OCI-LY3 (cell line): ENCODE results near the gene ARHGEF10L.

Source experiments
- H2AFZ ChIP-seq: fragments of 200-600, 300-600 bp; shearing (Covaris generic); 2 replicates; pipeline ENCODE4 v1.6.0; 2014; ENCODE audit warnings: antibody characterized with exemption, low read depth, low read length
- H3K27ac ChIP-seq: fragments of 200-600, 300-600 bp; sonication (generic); 2 replicates; pipeline ENCODE4 v1.5.1; 2014; ENCODE audit warnings: mild to moderate bottlenecking, low read length, moderate library complexity, mixed read lengths
- H3K27me3 ChIP-seq: fragments of 200-600, 300-600 bp; sonication (generic); 2 replicates; pipeline ENCODE4 v1.6.1; 2014; ENCODE audit warnings: low read depth, low read length, mixed read lengths
- H3K36me3 ChIP-seq: fragments of 200-600, 300-600 bp; sonication (generic); replicated peaks from 2 replicates; pipeline ENCODE3; 2014; ENCODE audit warnings: low read depth, low read length, mixed read lengths
- H3K4me1 ChIP-seq: fragments of 300-600, 200-600 bp; sonication (generic); 2 replicates; pipeline ENCODE4 v1.6.1; 2014; ENCODE audit warnings: low read length, mixed read lengths
- H3K4me2 ChIP-seq: fragments of 200-600, 300-600 bp; sonication (generic); 2 replicates; pipeline ENCODE4 v1.6.1; 2014; ENCODE audit warnings: low read length, mixed read lengths
- H3K4me3 ChIP-seq: fragments of 300-600, 200-600 bp; sonication (generic); 2 replicates; pipeline ENCODE4 v1.5.1; 2014; ENCODE audit warnings: antibody characterized with exemption, mild to moderate bottlenecking, low read length, moderate library complexity
- H3K79me2 ChIP-seq: fragments of 300-600, 200-600 bp; shearing (Covaris generic); 2 replicates; pipeline ENCODE4 v1.6.1; 2014; ENCODE audit warnings: mild to moderate bottlenecking, low read length, mixed read lengths
- H3K9ac ChIP-seq: fragments of 300-600, 200-600 bp; shearing (Covaris generic); 2 replicates; pipeline ENCODE4 v1.6.0; 2014; ENCODE audit warnings: mild to moderate bottlenecking, low read length, moderate library complexity
- H3K9me3 ChIP-seq: fragments of 200-600, 300-600 bp; shearing (Covaris generic); 2 replicates; pipeline ENCODE4 v1.6.1; 2014; ENCODE audit warnings: low read length, mixed read lengths; ENCODE audit not compliant: insufficient read depth
- H4K20me1 ChIP-seq: fragments of 200-600, 300-600 bp; sonication (generic); 2 replicates; pipeline ENCODE4 v1.6.1; 2016; ENCODE audit warnings: low read length, mixed read lengths; ENCODE audit not compliant: insufficient read depth
- CTCF ChIP-seq: fragments of 200-600, 300-600 bp; sonication (generic); IDR thresholded peaks from 2 replicates; pipeline ENCODE4 v1.5.1; 2014; ENCODE audit warnings: antibody characterized with exemption, low read length, low read depth
- EZH2phosphoT487 ChIP-seq: fragments of 200-600 bp; shearing (Covaris generic); IDR thresholded peaks from 2 replicates; pipeline ENCODE4 v1.6.1; 2018; ENCODE audit warnings: antibody characterized with exemption, mixed run types, low read depth

Gene ARHGEF10L

GRCh38 chr1:17594690-17595601 is 55.4 kb downstream of the ARHGEF10L start:
- no peak overlapping the region for H2AFZ ChIP-seq
- H3K9ac ChIP-seq: no peak overlapping the region
- H3K36me3 ChIP-seq: no peaks in the 10 kb centered on the region
- H4K20me1 ChIP-seq: no peaks in the 10 kb centered on the region
- no peaks in the 10 kb centered on the region for H3K27me3 ChIP-seq
- no peak overlapping the region for H3K4me2 ChIP-seq
- H3K9me3 ChIP-seq: no peaks in the 10 kb centered on the region
- no peaks in the 10 kb centered on the region for H3K4me1 ChIP-seq
- H3K4me3 ChIP-seq: no peak overlapping the region
- no peak for TF ChIP-seq CTCF
- TF ChIP-seq EZH2phosphoT487: no peak
- H3K79me2 ChIP-seq: no peaks in the 10 kb centered on the region
- H3K27ac ChIP-seq: no peak overlapping the region

DNA sequence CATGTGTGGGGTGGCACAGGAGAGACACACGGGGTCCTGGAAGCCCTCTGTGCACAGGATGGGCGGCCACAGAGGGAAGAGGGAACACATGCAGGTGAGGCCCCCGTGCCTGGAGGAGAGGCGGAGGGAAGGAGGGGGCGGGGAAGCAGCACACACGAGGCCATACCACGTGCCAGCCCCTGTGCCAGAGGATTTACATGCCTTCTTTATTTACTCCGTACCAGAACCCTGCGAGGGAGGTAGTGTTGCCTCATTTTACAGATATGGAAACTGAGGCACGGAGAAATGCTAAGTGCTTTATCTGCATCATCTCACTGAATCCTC is 56.1 kb downstream of the ARHGEF10L start:
- TF ChIP-seq EZH2phosphoT487: no peak
- TF ChIP-seq CTCF: no peak
- Histone ChIP-seq H3K9ac (no peak overlapping the region), H3K4me3 (no peak overlapping the region), H3K27ac (no peak overlapping the region), H3K9me3 (no peaks in the 10 kb centered on the region), H3K36me3 (no peaks in the 10 kb centered on the region), H3K27me3 (no peaks in the 10 kb centered on the region), H3K4me1 (no peaks in the 10 kb centered on the region), H2AFZ (no peak overlapping the region), H4K20me1 (no peaks in the 10 kb centered on the region), H3K79me2 (no peaks in the 10 kb centered on the region), H3K4me2 (no peak overlapping the region)

- no peak for TF ChIP-seq EZH2phosphoT487
- TF ChIP-seq CTCF: no peak
- no peaks in the 10 kb centered on the region for H4K20me1 ChIP-seq
- H3K9me3 ChIP-seq: no peaks in the 10 kb centered on the region
- no peaks in the 10 kb centered on the region for H3K27me3 ChIP-seq
- H3K27ac ChIP-seq: no peak overlapping the region
- H3K4me3 ChIP-seq: no peak overlapping the region
- H3K4me1 ChIP-seq: no peaks in the 10 kb centered on the region
- no peak overlapping the region for H3K4me2 ChIP-seq
- no peaks in the 10 kb centered on the region for H3K36me3 ChIP-seq
- H3K79me2 ChIP-seq: no peaks in the 10 kb centered on the region
- H3K9ac ChIP-seq: no peak overlapping the region
- no peak overlapping the region for H2AFZ ChIP-seq
Observed at GRCh38 chr1:17596186-17596585, 56.7 kb downstream of the ARHGEF10L start.

DNA sequence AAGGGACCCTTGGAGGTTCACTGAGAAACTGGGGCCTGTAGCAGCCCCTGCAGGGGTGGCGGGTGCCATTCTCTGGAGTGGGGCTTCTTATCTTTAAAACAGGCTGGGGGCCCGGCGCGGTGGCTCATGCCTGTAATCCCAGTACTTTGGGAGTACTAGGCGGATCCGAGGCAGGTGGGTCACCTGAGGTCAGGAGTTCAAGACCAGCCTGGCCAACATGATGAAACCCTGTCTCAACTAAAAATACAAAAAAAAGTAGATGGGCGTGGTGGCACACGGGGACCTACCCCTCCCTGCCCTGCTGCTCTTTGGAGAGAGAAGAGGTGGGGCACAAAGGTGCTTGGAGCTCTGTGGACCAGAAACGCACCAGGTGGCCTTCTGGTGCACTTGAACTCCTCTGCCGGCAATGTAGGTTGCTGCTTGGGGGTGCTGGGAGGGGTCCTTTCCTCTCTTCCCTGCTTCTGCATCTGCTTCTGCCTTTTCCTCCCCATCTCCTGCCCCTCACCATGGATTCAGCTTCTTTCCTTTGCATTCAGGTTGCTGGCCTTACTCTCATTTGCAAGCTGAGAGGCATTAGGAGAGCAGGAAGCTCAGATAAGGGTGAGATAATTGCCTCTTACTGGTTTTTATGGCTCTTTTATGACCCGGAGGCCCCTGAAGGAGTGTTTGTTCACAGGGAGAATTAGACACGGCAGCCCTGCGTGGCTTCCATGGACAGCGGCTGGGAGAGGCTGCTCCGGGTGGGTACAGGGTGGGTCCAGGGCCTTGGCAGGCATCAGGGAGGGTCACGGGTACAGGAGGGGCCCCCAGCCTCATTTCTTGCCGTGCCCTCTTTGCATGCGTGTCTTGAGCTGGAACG is 57.4 kb downstream of the ARHGEF10L start:
- TF ChIP-seq EZH2phosphoT487 (no peak), CTCF (no peak)
- H3K27me3 ChIP-seq: no peaks in the 10 kb centered on the region
- no peak overlapping the region for H2AFZ ChIP-seq
- no peaks in the 10 kb centered on the region for H3K36me3 ChIP-seq
- H3K79me2 ChIP-seq: no peaks in the 10 kb centered on the region
- no peak overlapping the region for H3K4me2 ChIP-seq
- no peak overlapping the region for H3K4me3 ChIP-seq
- no peaks in the 10 kb centered on the region for H3K9me3 ChIP-seq
- no peak overlapping the region for H3K27ac ChIP-seq
- no peaks in the 10 kb centered on the region for H3K4me1 ChIP-seq
- H3K9ac ChIP-seq: no peak overlapping the region
- H4K20me1 ChIP-seq: no peaks in the 10 kb centered on the region
